OCI-LY3 (cell line): ENCODE results near the gene OR7A17.

Source experiments
- H2AFZ ChIP-seq: fragments of 200-600, 300-600 bp; shearing (Covaris generic); 2 replicates; pipeline ENCODE4 v1.6.0; 2014; ENCODE audit warnings: antibody characterized with exemption, low read depth, low read length
- H3K27ac ChIP-seq: fragments of 200-600, 300-600 bp; sonication (generic); 2 replicates; pipeline ENCODE4 v1.5.1; 2014; ENCODE audit warnings: mild to moderate bottlenecking, low read length, moderate library complexity, mixed read lengths
- H3K27me3 ChIP-seq: fragments of 200-600, 300-600 bp; sonication (generic); 2 replicates; pipeline ENCODE4 v1.6.1; 2014; ENCODE audit warnings: low read depth, low read length, mixed read lengths
- H3K36me3 ChIP-seq: fragments of 200-600, 300-600 bp; sonication (generic); replicated peaks from 2 replicates; pipeline ENCODE3; 2014; ENCODE audit warnings: low read depth, low read length, mixed read lengths
- H3K4me1 ChIP-seq: fragments of 300-600, 200-600 bp; sonication (generic); 2 replicates; pipeline ENCODE4 v1.6.1; 2014; ENCODE audit warnings: low read length, mixed read lengths
- H3K4me2 ChIP-seq: fragments of 200-600, 300-600 bp; sonication (generic); 2 replicates; pipeline ENCODE4 v1.6.1; 2014; ENCODE audit warnings: low read length, mixed read lengths
- H3K4me3 ChIP-seq: fragments of 300-600, 200-600 bp; sonication (generic); 2 replicates; pipeline ENCODE4 v1.5.1; 2014; ENCODE audit warnings: antibody characterized with exemption, mild to moderate bottlenecking, low read length, moderate library complexity
- H3K79me2 ChIP-seq: fragments of 300-600, 200-600 bp; shearing (Covaris generic); 2 replicates; pipeline ENCODE4 v1.6.1; 2014; ENCODE audit warnings: mild to moderate bottlenecking, low read length, mixed read lengths
- H3K9ac ChIP-seq: fragments of 300-600, 200-600 bp; shearing (Covaris generic); 2 replicates; pipeline ENCODE4 v1.6.0; 2014; ENCODE audit warnings: mild to moderate bottlenecking, low read length, moderate library complexity
- H3K9me3 ChIP-seq: fragments of 200-600, 300-600 bp; shearing (Covaris generic); 2 replicates; pipeline ENCODE4 v1.6.1; 2014; ENCODE audit warnings: low read length, mixed read lengths; ENCODE audit not compliant: insufficient read depth
- H4K20me1 ChIP-seq: fragments of 200-600, 300-600 bp; sonication (generic); 2 replicates; pipeline ENCODE4 v1.6.1; 2016; ENCODE audit warnings: low read length, mixed read lengths; ENCODE audit not compliant: insufficient read depth
- CTCF ChIP-seq: fragments of 200-600, 300-600 bp; sonication (generic); IDR thresholded peaks from 2 replicates; pipeline ENCODE4 v1.5.1; 2014; ENCODE audit warnings: antibody characterized with exemption, low read length, low read depth
- EZH2phosphoT487 ChIP-seq: fragments of 200-600 bp; shearing (Covaris generic); IDR thresholded peaks from 2 replicates; pipeline ENCODE4 v1.6.1; 2018; ENCODE audit warnings: antibody characterized with exemption, mixed run types, low read depth

Gene OR7A17

DNA sequence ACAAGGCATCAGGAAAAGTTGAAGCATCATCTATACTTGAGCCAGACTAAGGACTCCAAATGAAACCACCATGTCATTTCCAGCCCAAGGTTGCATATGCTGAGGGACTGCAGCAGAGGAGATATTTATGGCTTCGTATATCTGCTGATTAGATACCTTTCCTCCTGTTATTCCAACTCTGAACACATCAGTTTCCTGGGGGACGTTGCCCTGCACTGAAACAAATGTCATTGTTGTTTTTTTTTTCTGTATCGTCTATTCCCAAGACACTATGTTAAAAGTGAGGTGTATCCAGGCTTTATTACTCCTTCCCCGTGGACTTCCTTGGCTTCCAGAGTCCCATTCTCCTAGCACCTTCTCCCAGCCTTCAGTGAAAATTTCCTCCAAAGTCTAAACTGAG lies at the start of gene OR7A17:
Gene OR7A17 (minus strand): TSS at position 101 of the 400 bp plus-strand sequence. CDS start 4,777 bp downstream, outside the sequence.
- Histone ChIP-seq H4K20me1 (no peaks in the 10 kb centered on the region), H3K4me3 (no peak within 1 kb of the TSS), H3K36me3 (no peaks in the 10 kb centered on the region), H3K27ac (no peak within 1 kb of the TSS), H3K4me2 (no peak within 1 kb of the TSS), H3K9ac (no peak within 1 kb of the TSS), H3K4me1 (peaks cover 4% of the 10 kb centered on the region), H3K9me3 (0 out of 2 replicates have a peak, but pooled peaks cover 2% of the 10 kb centered on the region), H2AFZ (no peak within 1 kb of the TSS), H3K79me2 (no peaks in the 10 kb centered on the region), H3K27me3 (peaks cover 35% of the 10 kb centered on the region)
- TF ChIP-seq CTCF (no peak), EZH2phosphoT487 (no peak)

- no peak for TF ChIP-seq CTCF
- TF ChIP-seq EZH2phosphoT487: no peak
- H3K4me1 ChIP-seq: no peaks in the 10 kb centered on the region
These were observed 47.6 kb upstream of the OR7A17 start for GRCh38 chr19:14933506-14933905.

DNA sequence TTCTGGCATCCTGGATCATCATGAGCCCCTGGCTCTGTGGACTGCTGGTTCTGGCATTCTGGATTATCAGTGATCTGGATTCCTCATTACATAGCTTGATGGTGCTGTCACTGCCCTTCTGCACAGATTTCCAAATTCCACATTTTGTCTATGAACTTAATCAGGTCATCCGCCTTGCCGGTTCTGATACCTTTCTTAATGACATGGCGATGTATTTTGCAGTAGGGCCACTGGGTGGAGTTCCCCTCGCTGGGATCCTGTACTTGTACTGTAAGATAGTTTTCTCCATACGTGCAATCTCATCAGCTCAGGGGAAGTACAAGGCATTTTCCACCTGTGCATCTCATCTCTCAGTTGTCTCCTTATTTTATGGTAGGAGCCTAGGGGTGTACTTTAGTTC lies 30.9 kb upstream of the OR7A17 start:
- H3K9me3 ChIP-seq: no peaks in the 10 kb centered on the region
- H3K27me3 ChIP-seq: peaks cover 14% of the 10 kb centered on the region; the same call in 1 of the 2 replicates
- H3K79me2 ChIP-seq: no peaks in the 10 kb centered on the region
- H3K9ac ChIP-seq: no peak overlapping the region
- no peaks in the 10 kb centered on the region for H3K4me1 ChIP-seq
- no peak overlapping the region for H2AFZ ChIP-seq
- H3K4me3 ChIP-seq: no peak overlapping the region
- no peak overlapping the region for H3K4me2 ChIP-seq
- H4K20me1 ChIP-seq: no peaks in the 10 kb centered on the region
- H3K27ac ChIP-seq: no peak overlapping the region
- no peaks in the 10 kb centered on the region for H3K36me3 ChIP-seq
- TF ChIP-seq CTCF (no peak), EZH2phosphoT487 (no peak)

More at GRCh38 chr19:14933506-14933905, 47.6 kb upstream of the OR7A17 start:
- Histone ChIP-seq H3K4me2 (no peak overlapping the region), H4K20me1 (no peaks in the 10 kb centered on the region), H3K9me3 (no peaks in the 10 kb centered on the region), H2AFZ (no peak overlapping the region), H3K79me2 (no peaks in the 10 kb centered on the region), H3K27ac (no peak overlapping the region), H3K27me3 (0 out of 2 replicates have a peak, but pooled peaks cover 6% of the 10 kb centered on the region), H3K9ac (no peak overlapping the region), H3K36me3 (no peaks in the 10 kb centered on the region), H3K4me3 (no peak overlapping the region)

DNA sequence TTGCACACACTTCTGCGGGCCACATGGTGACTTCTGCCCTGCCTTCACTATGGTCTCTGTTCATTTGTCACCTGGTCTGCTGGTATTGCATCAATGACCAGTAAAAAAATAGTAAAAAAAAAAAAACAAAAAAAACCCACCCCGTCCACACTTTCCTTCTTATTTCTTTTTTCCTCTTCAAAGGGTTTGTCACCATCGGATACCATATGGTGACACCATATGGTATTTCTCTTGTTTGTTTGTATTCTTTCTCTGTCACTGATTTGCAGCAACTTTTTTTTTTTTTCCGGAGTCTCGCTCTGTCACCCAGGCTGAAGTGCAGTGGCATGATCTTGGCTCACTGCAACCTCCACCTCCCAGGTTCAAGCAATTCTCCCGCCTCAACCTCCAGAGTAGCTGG lies 29.2 kb upstream of the OR7A17 start:
- Histone ChIP-seq H3K4me2 (no peak overlapping the region), H3K9me3 (no peaks in the 10 kb centered on the region), H3K9ac (no peak overlapping the region), H2AFZ (no peak overlapping the region), H3K36me3 (no peaks in the 10 kb centered on the region), H4K20me1 (no peaks in the 10 kb centered on the region), H3K27ac (no peak overlapping the region), H3K27me3 (peaks cover 16% of the 10 kb centered on the region; the same call in 1 of the 2 replicates), H3K4me3 (no peak overlapping the region), H3K4me1 (no peaks in the 10 kb centered on the region), H3K79me2 (no peaks in the 10 kb centered on the region)
- TF ChIP-seq EZH2phosphoT487: no peak
- no peak for TF ChIP-seq CTCF
